HepG2 (cell line): Measurements from ENCODE around the gene INHA. TPM values are rescaled to one million over a fixed set of nuclear protein-coding genes. Genes with fewer than 3 reads are reported as not detected.
A peak's percentile ranks its signal among the peaks of the same experiment; 100 is the strongest.

ENCODE experiments used
- ASH2L ChIP-seq: fragments of 300-600, 200-600 bp; sonication (generic); IDR thresholded peaks from 2 replicates; pipeline ENCODE4 v1.7.0; 2017; ENCODE audit warnings: low read depth, mild to moderate bottlenecking, moderate library complexity, mixed read lengths, low read length; ENCODE audit not compliant: insufficient read length
- ATM ChIP-seq: fragments of 450-650 bp; IDR thresholded peaks from 2 replicates; pipeline ENCODE4 v1.7.1; 2017; ENCODE audit warnings: mild to moderate bottlenecking, borderline replicate concordance
- DNMT3B ChIP-seq: conservative IDR thresholded peaks from 2 replicates; pipeline ENCODE4 v1.6.1; 2016; ENCODE audit warnings: missing biosample characterization, control low read depth
- DRAP1 ChIP-seq: IDR thresholded peaks from 2 replicates; pipeline ENCODE4 v1.6.1; 2016; ENCODE audit warnings: missing genetic modification reagents, missing compliant biosample characterization
- ESRRA ChIP-seq: sonication (generic); formaldehyde crosslinking; IDR thresholded peaks from 2 replicates; pipeline ENCODE4 v1.5.1; 2020; ENCODE audit warnings: mild to moderate bottlenecking, low read depth, missing genetic modification reagents
- GTF3A ChIP-seq: sonication (generic); formaldehyde crosslinking; conservative IDR thresholded peaks from 2 replicates; pipeline ENCODE4 v1.4.0; 2020; ENCODE audit warnings: mild to moderate bottlenecking, missing genetic modification reagents
- JUNB ChIP-seq: sonication (generic); formaldehyde crosslinking; IDR thresholded peaks from 2 replicates; pipeline ENCODE4 v1.8.0; 2022; ENCODE audit warnings: missing genetic modification reagents, mild to moderate bottlenecking, borderline replicate concordance
- KDM3A ChIP-seq: IDR thresholded peaks from 2 replicates; pipeline ENCODE4 v1.6.1; 2018; ENCODE audit warnings: low read depth, missing compliant biosample characterization
- KDM4B ChIP-seq: sonication (generic); formaldehyde crosslinking; IDR thresholded peaks from 2 replicates; pipeline ENCODE4 v1.4.0; 2020; ENCODE audit warnings: missing genetic modification reagents
- KLF16 ChIP-seq, 2 experiments: sonication (generic) in 1 of 2; formaldehyde crosslinking in 1 of 2; IDR thresholded peaks; 2 replicates each; pipeline versions ENCODE4 v1.6.1 to v1.8.0; 2016 to 2023; ENCODE audit warnings: missing genetic modification reagents in 2 of 2, missing compliant biosample characterization in 1 of 2
- MLLT10 ChIP-seq: sonication (generic); formaldehyde crosslinking; IDR thresholded peaks from 2 replicates; pipeline ENCODE4 v1.4.0; 2020; ENCODE audit warnings: missing genetic modification reagents
- POGZ ChIP-seq: sonication (generic); formaldehyde crosslinking; IDR thresholded peaks from 2 replicates; pipeline ENCODE4 v1.4.0; 2020; ENCODE audit warnings: mild to moderate bottlenecking, missing genetic modification reagents
- SMC3 ChIP-seq: IDR thresholded peaks from 2 replicates; pipeline ENCODE4 v1.6.1; 2011; ENCODE audit warnings: low read length, improper control_type of control experiment
- SPEN ChIP-seq: sonication (generic); formaldehyde crosslinking; IDR thresholded peaks from 2 replicates; pipeline ENCODE4 v1.5.1; 2020; ENCODE audit warnings: low read depth, mild to moderate bottlenecking, missing genetic modification reagents
- TBL1XR1 ChIP-seq: fragments of 150-350 bp; IDR thresholded peaks from 2 replicates; pipeline ENCODE4 v1.6.1; 2014; ENCODE audit warnings: borderline replicate concordance, low read length; ENCODE audit not compliant: partially characterized antibody
- ZFP37 ChIP-seq: sonication (generic); formaldehyde crosslinking; IDR thresholded peaks from 2 replicates; pipeline ENCODE4 v1.4.0; 2020; ENCODE audit warnings: missing genetic modification reagents, borderline replicate concordance
- ZIK1 ChIP-seq: sonication (generic); formaldehyde crosslinking; IDR thresholded peaks from 2 replicates; pipeline ENCODE4 v1.5.0; 2020; ENCODE audit warnings: mild to moderate bottlenecking, low read depth, missing genetic modification reagents, borderline replicate concordance
- ZNF350 ChIP-seq: sonication (generic); formaldehyde crosslinking; IDR thresholded peaks from 2 replicates; pipeline ENCODE4 v1.4.0; 2020; ENCODE audit warnings: mild to moderate bottlenecking, low read depth, missing genetic modification reagents, borderline replicate concordance
- ZNF441 ChIP-seq: sonication (generic); formaldehyde crosslinking; IDR thresholded peaks from 2 replicates; pipeline ENCODE4 v1.7.0; 2021; ENCODE audit warnings: missing genetic modification reagents, borderline replicate concordance
- ZNF512 ChIP-seq: sonication (generic); formaldehyde crosslinking; IDR thresholded peaks from 2 replicates; pipeline ENCODE4 v1.4.0; 2020; ENCODE audit warnings: mild to moderate bottlenecking, missing genetic modification reagents
- ZNF564 ChIP-seq: sonication (generic); formaldehyde crosslinking; IDR thresholded peaks from 2 replicates; pipeline ENCODE4 v1.8.1; 2023; ENCODE audit warnings: mild to moderate bottlenecking, missing genetic modification reagents
- ZNF569 ChIP-seq: sonication (generic); formaldehyde crosslinking; IDR thresholded peaks from 2 replicates; pipeline ENCODE4 v1.5.0; 2020; ENCODE audit warnings: mild to moderate bottlenecking, missing genetic modification reagents, moderate library complexity, borderline replicate concordance
- ZNF619 ChIP-seq: sonication (generic); formaldehyde crosslinking; IDR thresholded peaks from 2 replicates; pipeline ENCODE4 v1.4.0; 2020; ENCODE audit warnings: mild to moderate bottlenecking, missing genetic modification reagents
- ZNF724P ChIP-seq: sonication (generic); formaldehyde crosslinking; IDR thresholded peaks from 2 replicates; pipeline ENCODE4 v1.8.0; 2022; ENCODE audit warnings: missing genetic modification reagents, borderline replicate concordance
- ZNF746 ChIP-seq: sonication (generic); formaldehyde crosslinking; IDR thresholded peaks from 2 replicates; pipeline ENCODE4 v1.8.0; 2022; ENCODE audit warnings: mild to moderate bottlenecking, missing genetic modification reagents
- ZNF790 ChIP-seq: sonication (generic); formaldehyde crosslinking; IDR thresholded peaks from 2 replicates; pipeline ENCODE4 v1.8.0; 2022; ENCODE audit warnings: missing genetic modification reagents, mild to moderate bottlenecking, borderline replicate concordance
- ZNF891 ChIP-seq: sonication (generic); formaldehyde crosslinking; IDR thresholded peaks from 2 replicates; pipeline ENCODE4 v1.5.0; 2020; ENCODE audit warnings: mild to moderate bottlenecking, missing genetic modification reagents
- ZUFSP ChIP-seq: sonication (generic); formaldehyde crosslinking; IDR thresholded peaks from 2 replicates; pipeline ENCODE4 v1.9.0; 2021; ENCODE audit warnings: missing genetic modification reagents, mild to moderate bottlenecking, borderline replicate concordance
- polyA plus RNA-seq, 8 experiments: library from polyadenylated mRNA; depleted of rRNA in 3 of 8; stranded (reverse) in 7 of 8; unstranded in 1 of 8; fragments of >200 nt; fragmentation: Illumina TruSeq in 4 of 8; extraction: Trizol in 4 of 8; gene quantifications; 2 replicates each; pipeline versions ENCODE4 v1.2.1 to v1.2.3, GENCODE V29; 2011 to 2016; ENCODE audit warnings: low read depth in 4 of 8, missing spikeins in 1 of 8, mixed read lengths in 1 of 8; ENCODE audit not compliant: insufficient read depth in 1 of 8
- total RNA-seq, 5 experiments: library from RNA; depleted of rRNA; stranded (reverse); fragments of >200 nt; fragmentation: Illumina TruSeq; extraction: Trizol; gene quantifications; 2 replicates each; pipeline ENCODE4 v1.2.3, GENCODE V29; 2016; ENCODE audit warnings: low read depth in 1 of 5

The INHA gene
- total and polyA plus RNA-seq, 2 of the 13 experiments (the other 11 are each of a cell fraction or from before 2014, with no cell fraction given): 4.1 to 15.2 TPM

GRCh38 chr2:219541611-219542180 lies 30.4 kb upstream of the INHA start (continued):
- peak; percentile 64 for TF ChIP-seq ESRRA (CRISPR knock-in tag)
- peak; percentile 61; the same call in 1 of the 2 replicates for TF ChIP-seq ZNF746
- TF ChIP-seq GTF3A: peak; percentile 80; the same call in 1 of the 2 replicates
- TF ChIP-seq KLF16 (CRISPR knock-in tag; IDR thresholded peaks at IDR 0.05): peak in 1 of 2 experiments; percentile 53; a peak in 2 of 4 replicates
- peak; percentile 92 for TF ChIP-seq ZNF891
- 0 out of 2 replicates have a peak, but pooled peaks have one; percentile 53 for TF ChIP-seq ZIK1 (CRISPR knock-in tag)
- TF ChIP-seq JUNB (CRISPR knock-in tag): no peak
- peak; percentile 43; the same call in 1 of the 2 replicates for TF ChIP-seq ZNF441 (CRISPR knock-in tag)
- TF ChIP-seq KDM3A (CRISPR knock-in tag): peak; percentile 99
- TF ChIP-seq SPEN (CRISPR knock-in tag): peak; percentile 81; the same call in 1 of the 2 replicates
- peak; percentile 86; the same call in 1 of the 2 replicates for TF ChIP-seq ZNF350 (CRISPR knock-in tag)
- TF ChIP-seq ZFP37 (CRISPR knock-in tag): no peak
- no peak for TF ChIP-seq ATM
- no peak for TF ChIP-seq TBL1XR1
- no peak; the same call in 1 of the 2 replicates for TF ChIP-seq ZNF724P
- TF ChIP-seq ZNF564: peak; percentile 21; the same call in 1 of the 2 replicates
- peak; percentile 52; the same call in 1 of the 2 replicates for TF ChIP-seq ZNF619
- TF ChIP-seq ASH2L: peak; percentile 80
- no peak for TF ChIP-seq ZNF512 (CRISPR knock-in tag)
- TF ChIP-seq ZUFSP (CRISPR knock-in tag): no peak
- TF ChIP-seq POGZ (CRISPR knock-in tag): peak; percentile 87
- TF ChIP-seq KDM4B (CRISPR knock-in tag): peak; percentile 86
- no peak for TF ChIP-seq ZNF790
- 0 out of 2 replicates have a peak, but pooled peaks have one; percentile 24 for TF ChIP-seq ZNF569 (CRISPR knock-in tag)
- peak; percentile 50 for TF ChIP-seq DRAP1 (CRISPR knock-in tag)
- TF ChIP-seq DNMT3B: no peak; the same call in 1 of the 2 replicates
- peak; percentile 57; the same call in 1 of the 2 replicates for TF ChIP-seq SMC3
- no peak for TF ChIP-seq MLLT10
